ENCODE measurements around the gene ILKAP.

The ILKAP gene

GRCh38 chr2:238237431-238238135, 34.1 kb upstream of the ILKAP start:
- DNase-seq, result no peak

- no peak for DNase-seq
Observed at GRCh38 chr2:238236571-238236970, 33.1 kb upstream of the ILKAP start.

DNA sequence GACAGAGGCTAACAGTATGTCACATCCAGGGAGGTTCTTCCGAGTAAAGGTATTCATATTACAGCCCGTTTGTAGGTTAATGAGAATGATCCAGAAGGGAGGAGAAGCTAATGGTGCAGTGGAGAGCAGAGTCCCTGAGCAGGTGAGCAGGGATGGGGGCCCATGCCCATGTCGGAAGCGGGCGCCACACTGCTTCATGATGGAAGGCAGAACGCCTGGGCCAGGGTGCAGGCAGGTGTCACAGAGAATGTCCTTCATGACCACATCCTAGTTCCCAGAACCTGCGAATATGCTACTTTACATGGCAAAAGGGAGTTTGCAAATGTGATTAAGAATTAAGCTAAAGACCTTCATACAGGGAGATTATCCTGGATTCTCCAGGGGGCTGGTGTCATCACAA, 32.4 kb upstream of the ILKAP start:
- no peak for DNase-seq

GRCh38 chr2:238235331-238235732, 31.8 kb upstream of the ILKAP start:
- no peak for DNase-seq

- DNase-seq, result no peak
Observed at GRCh38 chr2:238233625-238234024, 30.1 kb upstream of the ILKAP start.

GRCh38 chr2:238231809-238232208, 28.3 kb upstream of the ILKAP start:
- DNase-seq, result no peak

GRCh38 chr2:238231251-238231793, 27.8 kb upstream of the ILKAP start:
- peak; percentile 39 to 45 for DNase-seq

- no peak for DNase-seq
Observed at GRCh38 chr2:238230699-238231098, 27.2 kb upstream of the ILKAP start.

GRCh38 chr2:238228700-238229099, 25.2 kb upstream of the ILKAP start:
- DNase-seq, result no peak

DNA sequence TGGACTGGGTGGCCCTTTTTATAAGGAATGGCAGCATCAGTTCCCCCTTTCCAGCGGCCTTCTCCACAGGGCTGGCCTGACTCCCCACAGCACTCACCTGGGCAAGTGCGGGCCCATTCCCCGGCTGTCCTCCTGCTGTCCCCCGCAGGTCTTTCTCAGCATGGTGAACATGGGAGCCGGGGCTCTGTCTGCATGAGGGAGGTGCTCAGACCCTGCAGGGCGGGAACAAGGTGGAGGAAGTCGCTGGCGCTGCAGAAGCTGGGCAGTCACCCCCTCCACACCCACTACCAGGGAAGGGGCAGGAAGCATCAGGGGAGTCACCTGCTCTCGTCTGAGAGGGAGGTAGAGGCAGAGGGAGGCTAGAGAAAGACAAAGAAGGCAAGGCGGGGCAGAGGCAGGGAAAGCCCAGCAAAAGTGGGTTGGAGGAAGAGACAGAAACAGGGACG, 24.1 kb upstream of the ILKAP start:
- no peak for DNase-seq

GRCh38 chr2:238226698-238227586, 23.4 kb upstream of the ILKAP start:
- no peak for DNase-seq

DNA sequence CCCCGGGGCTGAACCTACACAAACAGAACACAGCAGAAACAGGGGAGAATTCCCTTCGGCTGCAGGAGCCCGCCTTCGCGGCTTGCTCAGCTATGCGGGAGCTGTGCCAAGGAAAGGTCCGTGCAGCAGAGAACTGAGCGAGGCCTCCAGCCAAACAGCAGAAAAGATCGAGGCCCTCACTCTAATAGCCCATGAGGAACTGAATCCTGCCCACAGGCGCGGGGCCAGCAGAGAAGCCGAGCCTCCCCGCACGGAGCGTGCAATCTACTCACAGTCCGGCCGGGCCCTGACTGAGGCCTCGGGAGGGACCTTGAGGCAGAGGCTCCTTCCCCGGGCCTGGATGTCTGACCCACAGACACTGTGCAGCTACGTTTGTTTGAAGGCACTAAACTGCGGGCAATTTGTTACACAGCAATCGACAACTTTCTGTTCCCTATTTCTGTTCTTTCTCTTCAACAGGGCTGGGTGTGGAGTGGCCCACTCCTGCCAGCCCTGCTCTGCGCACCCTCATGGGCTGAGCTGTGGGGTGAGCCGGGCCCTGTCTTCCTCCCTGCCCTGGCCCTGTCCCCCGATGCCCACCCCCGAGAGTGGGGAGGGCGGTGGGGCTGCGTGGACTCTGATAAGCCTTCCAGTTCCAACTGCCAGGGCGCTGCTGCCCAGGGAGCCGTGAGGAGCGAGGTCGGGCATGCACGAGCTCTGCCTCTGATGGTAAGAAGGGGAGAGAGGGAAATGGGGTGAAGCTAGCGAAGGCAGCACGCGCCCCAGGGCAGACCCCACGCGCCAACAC, 22.6 kb upstream of the ILKAP start:
- no peak for DNase-seq

DNA sequence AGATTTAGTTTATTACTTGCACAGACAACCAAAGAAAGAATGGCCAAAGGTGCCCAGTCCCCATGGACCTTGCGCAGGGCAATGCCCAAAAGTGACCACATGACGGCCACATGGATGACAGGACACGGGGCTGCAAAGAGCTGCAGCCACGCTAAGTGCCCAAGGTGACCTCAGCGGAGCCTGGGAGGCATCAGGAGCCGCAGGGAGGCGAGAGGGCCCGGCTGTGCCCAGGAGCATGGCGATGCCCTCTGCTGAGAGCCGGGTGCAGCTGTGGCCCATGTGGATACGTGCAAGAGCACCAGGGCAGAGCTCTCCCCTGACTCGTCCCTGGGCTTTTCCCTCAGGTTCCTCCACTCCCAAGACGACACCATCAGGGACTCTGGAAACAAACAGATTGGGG, 21.6 kb upstream of the ILKAP start:
- DNase-seq, result no peak

GRCh38 chr2:238224356-238225035, 21.0 kb upstream of the ILKAP start:
- no peak for DNase-seq

DNA sequence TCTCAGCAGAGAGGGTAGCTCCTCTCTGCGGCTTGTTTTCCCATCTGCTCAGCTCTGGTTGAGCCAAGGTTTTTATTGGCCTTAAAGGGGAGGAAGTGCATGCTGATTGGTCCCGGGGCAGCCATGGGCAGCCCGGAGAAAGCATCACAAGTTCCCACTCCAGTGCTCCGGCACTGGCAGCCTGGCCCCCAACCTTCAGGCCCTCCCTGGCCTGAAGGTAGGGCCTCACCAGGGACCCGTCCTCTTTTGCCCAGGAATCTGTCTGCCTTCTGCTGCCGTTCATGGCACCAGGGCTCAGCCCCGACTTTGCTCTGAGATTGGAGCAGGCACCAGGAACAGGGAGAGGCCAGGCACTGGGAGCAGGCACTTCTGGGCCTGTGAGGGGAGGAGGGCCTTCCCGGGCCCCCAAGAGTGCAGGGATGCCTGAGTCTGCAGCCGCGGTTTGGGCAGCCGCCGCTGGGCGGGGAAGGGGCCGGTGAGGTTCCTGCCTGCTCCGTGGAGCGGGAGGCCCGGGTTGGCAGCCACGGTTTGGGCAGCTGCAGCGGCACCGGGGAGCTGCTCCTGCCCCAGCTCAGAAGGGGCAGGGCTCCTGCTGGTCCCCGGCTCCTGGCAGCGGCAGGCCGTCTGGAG, 17.5 kb upstream of the ILKAP start:
- no peak for DNase-seq

GRCh38 chr2:238220274-238220891, 16.9 kb upstream of the ILKAP start:
- DNase-seq, result no peak

- no peak for DNase-seq
Observed at GRCh38 chr2:238216651-238217184, 13.2 kb upstream of the ILKAP start.

DNA sequence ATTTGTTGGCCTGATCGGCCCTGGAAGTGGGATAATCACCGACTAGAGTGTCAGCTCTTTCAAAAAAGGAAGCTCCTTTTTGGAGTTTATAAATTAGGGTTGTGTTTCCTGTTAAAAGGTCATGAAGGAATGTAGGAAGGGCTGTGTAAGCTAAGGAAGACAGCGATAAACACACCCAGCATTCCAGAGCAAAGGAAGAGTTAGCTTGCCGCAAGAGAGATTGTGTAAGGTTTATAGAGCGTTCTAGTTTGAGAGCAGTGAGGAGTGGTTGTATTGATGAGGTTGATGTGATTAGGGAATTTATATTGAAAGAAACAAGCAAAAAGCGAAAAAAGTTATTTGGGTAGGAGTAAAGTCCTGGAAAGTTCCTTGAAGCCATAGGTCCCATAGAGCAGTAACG, 3.5 kb upstream of the ILKAP start:
- no peak for DNase-seq

- no peak for DNase-seq
Observed at GRCh38 chr2:238203973-238204683, 633 bp upstream of the ILKAP start.

DNA sequence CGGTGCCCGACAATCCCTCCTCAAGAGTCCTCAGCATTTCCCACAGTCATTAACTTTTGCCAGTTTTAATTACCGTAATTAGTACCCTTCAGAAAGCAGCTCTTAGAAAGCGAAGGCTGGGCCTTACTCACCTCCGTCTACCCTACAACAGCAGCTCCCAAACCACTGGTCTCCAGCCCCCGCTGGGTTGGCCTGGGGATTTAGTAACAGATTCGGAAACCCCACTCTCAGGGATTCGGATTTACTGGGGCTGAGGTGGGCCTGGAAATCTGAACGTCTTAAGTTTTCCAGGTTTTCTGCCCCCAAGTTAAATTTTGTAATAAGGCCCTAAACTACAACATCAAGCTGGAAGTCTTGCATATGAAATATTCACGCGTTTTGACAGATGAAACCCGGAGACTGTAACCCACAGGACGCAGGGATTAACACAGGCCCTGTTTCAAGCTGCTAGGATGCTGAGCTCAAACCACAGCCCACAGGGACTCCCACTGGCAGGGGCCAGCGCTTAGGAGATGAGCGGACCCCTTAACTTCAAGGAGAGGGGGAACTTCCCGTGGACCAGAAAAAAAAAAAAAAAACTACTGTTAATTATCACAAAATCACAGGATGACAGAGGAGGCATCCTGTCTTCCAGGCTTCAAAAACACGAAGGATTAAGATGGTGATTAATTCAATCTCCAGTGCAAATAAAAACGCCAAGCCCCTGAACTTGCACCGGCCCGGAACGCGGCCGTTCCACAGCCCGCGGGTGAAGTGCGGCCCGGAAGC, 985 bp downstream of the ILKAP start:
- DNase-seq, result no peak

All from Kasumi-1 (cell line).